BJ (cell line): ENCODE data around the gene GDI2. TPM values are rescaled to one million over a fixed set of nuclear protein-coding genes. Genes with fewer than 3 reads are reported as not detected.

Experiments
- CTCF ChIA-PET: fragments of 350-600 bp; formaldehyde crosslinking; extraction: SDS; loops from one replicate; lab custom pipeline; 2021; ENCODE audit warnings: antibody characterized with exemption, inconsistent platforms; lab: Yijun Ruan, JAX
- POLR2A ChIA-PET: fragments of 300-600 bp; sonication (Branson Sonifier 250); formaldehyde crosslinking; extraction: SDS; loops from one replicate; lab custom pipeline; 2021; ENCODE audit warnings: antibody characterized with exemption; lab: Charles Lee
- DNase-seq: peaks from one replicate; pipeline ENCODE4 v3.0.0-alpha.2; 2011; ENCODE audit warnings: low read depth
- H3K27me3 ChIP-seq: 2 replicates; pipeline ENCODE4 v1.6.0; 2011; ENCODE audit warnings: low read length; ENCODE audit not compliant: control insufficient read depth, insufficient read depth
- H3K36me3 ChIP-seq: 2 replicates; pipeline ENCODE4 v1.5.1; 2011; ENCODE audit warnings: low read length; ENCODE audit not compliant: control insufficient read depth, insufficient read depth
- H3K4me3 ChIP-seq: 2 replicates; pipeline ENCODE4 v1.5.1; 2011; ENCODE audit warnings: low read depth, mild to moderate bottlenecking, control low read depth, low read length
- CTCF ChIP-seq: IDR thresholded peaks from 2 replicates; pipeline ENCODE4 v1.5.1; 2011; ENCODE audit warnings: low read depth, mild to moderate bottlenecking, control low read depth, inconsistent platforms, low read length, moderate library complexity; ENCODE audit not compliant: insufficient read depth
- polyA plus RNA-seq: library from polyadenylated mRNA; depleted of rRNA; stranded (reverse); fragments of >200 nt; gene quantifications from 2 replicates; pipeline ENCODE4 v1.2.3, GENCODE V29; 2011

The GDI2 gene
- polyA plus RNA-seq, 1 experiment = 148 TPM

GRCh38 chr10:5748394-5748803, 64.8 kb downstream of the GDI2 start:
- CTCF ChIA-PET = no interaction called here
- no peak for DNase-seq
- H3K36me3 ChIP-seq = peaks cover 7% of the 10 kb centered on the region
- POLR2A ChIA-PET = no interaction called here
- H3K4me3 ChIP-seq = no peak overlapping the region
- no peak for TF ChIP-seq CTCF
- H3K27me3 ChIP-seq = no peaks in the 10 kb centered on the region

GRCh38 chr10:5746197-5746596, 67.0 kb downstream of the GDI2 start:
- H3K36me3 ChIP-seq = peaks cover 9% of the 10 kb centered on the region
- CTCF ChIA-PET = no interaction called here
- TF ChIP-seq CTCF = no peak

GRCh38 chr10:5744849-5745248, 68.4 kb downstream of the GDI2 start:
- peaks cover 11% of the 10 kb centered on the region for H3K36me3 ChIP-seq
- H3K4me3 ChIP-seq = no peak overlapping the region
- no peak for DNase-seq
- no peak for TF ChIP-seq CTCF
- CTCF ChIA-PET = interaction anchor here (1.3 kb wide), 1 partner anchor 129 kb away, joined by 3 read pairs; no protein-coding TSS in a partner anchor
- POLR2A ChIA-PET = no interaction called here
- H3K27me3 ChIP-seq = no peaks in the 10 kb centered on the region

More at GRCh38 chr10:5746197-5746596, 67.0 kb downstream of the GDI2 start:
- Histone ChIP-seq H3K27me3 (no peaks in the 10 kb centered on the region), H3K4me3 (no peak overlapping the region)
- POLR2A ChIA-PET = no interaction called here
- DNase-seq = no peak

GRCh38 chr10:5743736-5744135, 69.5 kb downstream of the GDI2 start:
- H3K27me3 ChIP-seq = no peaks in the 10 kb centered on the region
- no peak for DNase-seq
- ChIA-PET CTCF (no interaction called here), POLR2A (no interaction called here)
- no peak for TF ChIP-seq CTCF
- no peak overlapping the region for H3K4me3 ChIP-seq
- H3K36me3 ChIP-seq = peaks cover 13% of the 10 kb centered on the region

- Histone ChIP-seq H3K4me3 (no peak overlapping the region), H3K27me3 (no peaks in the 10 kb centered on the region), H3K36me3 (peaks cover 13% of the 10 kb centered on the region)
- CTCF ChIA-PET = interaction anchor here (0.7 to 1.0 kb wide), 4 partner anchors 12 to 57 kb away, joined by 3 read pairs; partner anchors contain the start of gene TASOR2
- DNase-seq = no peak
- TF ChIP-seq CTCF = no peak
- POLR2A ChIA-PET = no interaction called here
Measured at GRCh38 chr10:5742116-5742515, 71.1 kb downstream of the GDI2 start.
